HG03378 (cell line): ENCODE results near the gene TREH.
"Not testable (repeated sequence)": the region's sequence is repeated elsewhere in the genome, so short reads cannot be mapped to it uniquely, and the experiment has no call there.

Experiments used
- ATAC-seq: cut with Tn5 transposase; IDR thresholded peaks from one replicate; pipeline ENCODE4 v1.9.1; 2021; ENCODE audit warnings: mild to moderate bottlenecking, moderate library complexity; ENCODE audit not compliant: unreplicated experiment

Gene TREH

DNA sequence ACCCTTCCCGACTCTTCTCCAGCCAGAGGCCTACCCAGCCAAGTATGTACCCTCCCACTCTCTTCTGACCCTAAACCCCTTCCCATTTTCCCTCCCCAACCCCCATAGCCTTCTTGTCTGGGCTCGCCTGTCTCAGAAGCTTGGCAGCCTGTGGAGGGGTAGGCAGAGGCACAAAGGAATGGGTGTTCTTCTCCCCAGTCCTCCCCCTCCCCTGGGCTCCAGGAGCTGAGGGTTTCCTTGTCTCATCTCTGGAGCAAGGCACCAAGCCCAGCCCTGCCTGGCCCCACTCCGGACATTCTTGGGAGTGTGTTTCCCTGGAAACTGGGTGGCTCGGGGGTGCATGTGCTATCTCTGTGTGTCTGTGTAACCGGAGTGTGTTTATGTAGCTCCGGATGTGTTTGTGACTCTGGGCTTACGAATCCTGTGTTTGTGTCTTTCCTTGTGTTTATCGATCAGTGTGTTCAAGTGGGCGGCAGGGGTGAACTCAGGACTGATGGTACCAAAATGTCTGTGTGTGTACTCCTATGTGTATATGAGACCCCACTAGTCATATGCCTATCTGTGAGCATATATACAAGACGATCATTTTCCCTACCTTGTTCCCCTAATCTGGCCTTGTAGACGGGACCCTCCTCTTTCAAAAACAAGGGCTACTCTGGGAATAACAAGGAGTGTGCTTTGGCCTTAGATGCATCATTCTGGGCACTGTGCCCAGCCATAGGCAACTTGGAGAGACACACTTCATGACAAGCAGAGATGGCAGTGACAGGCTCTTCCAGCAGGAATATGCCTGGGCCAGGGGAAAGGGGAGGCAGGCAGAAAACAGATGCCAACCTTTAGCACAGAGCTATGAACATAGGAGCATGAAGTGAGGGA is 61.1 kb downstream of the TREH start:
- no peak for ATAC-seq

DNA sequence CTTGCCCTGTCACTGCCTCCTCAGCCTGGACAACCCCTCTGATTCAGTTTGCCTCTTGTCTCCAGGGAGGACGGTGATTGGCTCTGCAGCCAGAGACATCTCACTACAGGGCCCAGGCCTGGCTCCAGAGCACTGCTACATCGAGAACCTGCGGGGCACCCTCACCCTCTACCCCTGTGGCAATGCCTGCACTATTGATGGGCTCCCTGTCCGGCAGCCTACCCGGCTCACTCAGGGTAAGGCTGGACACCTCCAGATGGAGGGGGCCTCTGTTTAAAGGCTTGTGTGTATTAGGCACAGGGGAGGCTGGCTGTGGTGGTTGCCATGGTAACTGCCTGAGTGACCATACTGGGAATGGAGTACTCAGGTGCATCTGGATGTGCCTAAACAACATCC is 63.5 kb downstream of the TREH start:
- ATAC-seq, result no peak

DNA sequence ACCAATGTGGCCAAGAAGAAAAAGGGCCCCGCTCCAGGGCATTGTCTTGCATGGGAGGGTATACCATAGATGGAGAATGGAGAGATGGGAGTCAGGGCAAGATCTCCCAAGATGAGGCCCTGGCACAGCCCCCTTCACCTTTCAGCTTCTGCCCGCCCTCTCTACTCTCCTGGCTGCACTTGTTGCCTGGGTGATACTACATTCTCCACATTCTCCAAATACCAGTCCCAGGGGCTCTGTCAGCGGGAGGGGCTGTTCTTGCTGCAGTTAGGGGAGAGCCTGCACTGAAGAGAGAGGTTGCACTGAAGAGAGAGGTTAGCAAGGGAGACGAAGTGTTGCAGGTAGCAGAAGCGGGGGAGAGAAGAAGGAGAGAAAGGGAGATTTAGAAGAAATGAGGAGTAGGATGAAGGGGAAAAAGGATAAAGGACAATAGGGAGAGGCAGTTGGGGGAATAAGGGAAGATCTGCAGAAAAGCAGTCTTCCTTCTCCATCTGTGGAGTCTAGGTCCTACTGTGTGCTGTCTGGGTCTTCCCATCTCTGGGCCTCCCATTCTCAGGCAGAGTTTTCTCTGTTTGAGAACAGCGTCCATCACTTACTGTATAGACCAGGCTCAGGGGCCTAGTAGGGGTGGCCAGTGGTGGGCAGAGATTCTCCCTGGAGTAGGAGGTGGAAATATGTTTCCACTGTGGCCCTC is 64.0 kb downstream of the TREH start:
- ATAC-seq, result no peak

DNA sequence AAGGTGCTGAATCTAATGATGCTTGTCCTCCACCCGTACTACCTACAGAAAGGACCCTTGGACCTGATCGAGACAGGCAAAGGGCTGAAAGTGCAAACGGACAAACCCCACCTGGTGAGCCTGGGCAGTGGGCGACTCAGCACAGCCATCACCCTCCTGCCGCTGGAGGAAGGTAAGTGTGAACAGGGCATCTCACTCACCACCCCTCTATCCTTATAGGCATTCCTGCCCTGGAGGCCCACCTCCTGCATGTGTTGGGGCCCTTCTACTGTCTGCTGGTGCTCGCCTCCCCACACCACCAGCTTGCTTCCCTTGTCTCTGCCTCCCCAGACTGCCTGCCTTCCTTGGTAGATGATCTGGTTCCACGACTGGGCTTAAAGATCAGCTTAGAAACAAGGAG is 64.9 kb downstream of the TREH start:
- ATAC-seq, result no peak

DNA sequence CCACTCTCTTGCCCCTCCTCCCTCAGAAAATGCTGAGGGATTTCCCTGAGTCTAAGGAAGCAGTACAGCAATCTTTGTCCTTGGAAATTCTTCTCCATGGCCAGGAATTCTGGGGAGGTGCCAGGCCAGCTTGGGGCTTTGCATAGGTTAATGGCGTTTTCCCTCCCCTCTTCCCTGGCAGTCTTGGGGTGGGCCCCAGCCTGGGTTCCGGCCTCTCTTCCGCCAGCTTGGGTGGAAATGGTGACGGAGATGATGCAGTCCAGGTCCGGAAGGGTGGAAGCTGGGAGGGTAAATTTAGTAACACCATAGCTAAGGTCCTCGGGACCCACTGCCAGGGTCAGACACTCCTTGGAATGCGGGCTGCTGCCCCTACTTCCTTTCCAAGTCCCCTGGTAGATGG is 67.1 kb downstream of the TREH start:
- no peak for ATAC-seq

DNA sequence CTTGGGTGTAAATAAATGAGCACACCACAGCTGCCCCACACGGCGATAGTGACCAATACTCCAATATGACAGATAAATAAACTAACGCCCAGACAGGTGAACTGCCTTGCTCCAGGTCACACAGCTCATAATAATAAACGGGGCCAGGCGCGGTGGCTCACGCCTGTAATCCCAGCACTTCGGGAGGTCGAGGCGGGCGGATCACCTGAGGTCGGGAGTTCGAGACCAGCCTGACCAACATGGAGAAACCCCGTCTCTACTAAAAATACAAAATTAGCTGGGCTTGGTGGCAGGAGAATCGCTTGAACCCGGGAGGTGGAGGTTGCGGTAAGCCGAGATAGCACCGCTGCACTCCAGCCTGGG is 68.0 kb downstream of the TREH start:
- ATAC-seq, result not testable (repeated sequence)

DNA sequence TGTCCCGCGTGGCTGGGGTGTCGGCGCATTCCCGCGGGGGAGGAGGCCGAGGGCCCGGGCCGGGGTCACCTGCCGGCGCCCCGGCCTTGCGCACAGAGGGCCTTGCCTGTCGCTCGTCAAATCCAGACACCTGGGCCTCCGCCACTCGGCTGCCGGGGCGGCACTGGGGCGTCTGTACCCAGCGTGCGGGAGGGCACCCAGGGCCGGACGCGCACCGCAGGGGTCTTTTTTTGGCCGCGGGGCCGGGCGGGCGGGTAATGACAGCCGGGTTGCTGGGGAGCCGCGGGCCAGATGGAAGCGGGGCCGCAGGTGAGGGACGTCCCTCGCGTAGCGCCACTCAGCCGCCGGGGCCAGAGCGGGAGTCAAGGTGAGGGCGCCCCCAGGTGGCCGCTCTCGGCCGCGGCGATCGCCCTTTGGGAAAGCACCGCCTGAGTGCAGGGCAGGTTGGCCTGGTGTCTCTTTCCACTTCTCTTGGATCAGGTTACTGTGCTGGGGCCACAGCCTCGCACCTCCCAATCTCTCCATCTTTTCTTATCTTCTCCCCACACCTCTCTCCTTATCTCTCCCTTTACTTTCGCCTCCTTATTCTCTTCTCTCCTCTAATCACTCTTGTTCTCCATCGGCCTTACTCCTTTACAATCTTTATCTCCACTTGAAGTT is 68.5 kb downstream of the TREH start:
- ATAC-seq, result no peak

DNA sequence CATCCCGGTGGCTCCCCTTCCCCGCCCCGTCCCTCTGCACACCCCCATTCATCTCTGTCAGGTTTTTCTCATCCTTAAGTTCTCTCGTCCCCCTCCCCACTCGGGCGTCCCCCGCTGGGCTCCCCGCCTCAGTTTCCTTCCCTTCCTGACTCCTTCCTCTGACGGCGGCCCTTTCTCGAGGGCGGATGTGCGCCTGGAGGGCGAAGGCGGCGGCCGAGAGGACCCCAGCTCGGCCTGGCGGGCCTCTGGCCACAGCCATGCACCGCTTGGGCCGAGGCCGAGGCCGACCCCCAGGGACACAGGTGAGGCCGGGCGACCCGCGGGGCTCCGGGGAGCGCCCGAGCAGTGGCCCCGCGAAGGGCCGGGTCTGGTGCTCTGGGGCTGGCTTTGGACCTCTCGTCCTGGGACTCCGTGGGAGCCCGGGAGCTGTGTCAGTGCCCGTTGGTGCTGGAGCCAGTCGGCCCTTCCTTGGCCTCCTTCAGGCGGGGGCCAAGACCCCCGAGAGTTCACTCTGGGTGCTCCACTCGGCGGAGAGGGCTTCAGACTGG is 69.2 kb downstream of the TREH start:
- no peak for ATAC-seq

DNA sequence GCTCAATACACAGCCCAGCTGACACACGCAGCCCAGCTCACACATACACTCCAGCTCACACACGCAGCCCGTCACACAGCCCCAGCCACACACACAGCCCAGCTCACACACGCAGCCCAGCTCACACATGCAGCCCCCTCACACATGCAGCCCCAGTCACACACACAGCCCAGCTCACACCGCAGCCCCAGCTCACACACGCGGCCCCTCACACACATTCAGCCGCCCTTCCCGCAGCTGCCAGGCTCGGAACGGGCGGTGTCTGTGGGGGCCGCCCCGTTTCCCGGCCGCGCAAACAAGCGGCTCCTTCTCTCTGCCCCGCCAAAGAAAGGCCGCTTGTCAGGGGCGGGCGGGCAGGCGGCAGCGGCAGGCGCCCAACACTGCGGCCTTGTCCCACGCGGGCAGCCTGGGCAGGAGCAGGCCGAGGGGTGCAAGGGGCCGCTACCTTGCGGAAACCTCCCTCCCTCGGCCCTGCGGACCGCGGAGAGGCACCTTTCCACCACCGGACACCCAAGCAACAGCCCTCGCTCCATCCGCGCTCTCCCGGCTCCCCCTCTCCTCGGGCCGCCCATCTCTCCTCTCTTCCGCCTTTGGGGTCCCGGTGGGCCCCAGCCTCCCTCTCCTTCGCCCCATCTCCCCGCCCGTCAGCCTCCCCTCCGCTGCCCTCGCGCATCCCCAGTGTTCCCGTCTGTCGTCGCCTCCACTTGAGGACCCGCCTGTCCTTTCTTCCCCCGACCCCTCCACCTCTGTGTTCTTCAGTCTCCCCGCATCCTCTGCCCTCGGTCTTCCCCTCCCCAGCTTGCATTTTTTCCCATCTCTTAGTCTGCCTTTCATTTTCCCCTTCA is 69.8 kb downstream of the TREH start:
- no peak for ATAC-seq

DNA sequence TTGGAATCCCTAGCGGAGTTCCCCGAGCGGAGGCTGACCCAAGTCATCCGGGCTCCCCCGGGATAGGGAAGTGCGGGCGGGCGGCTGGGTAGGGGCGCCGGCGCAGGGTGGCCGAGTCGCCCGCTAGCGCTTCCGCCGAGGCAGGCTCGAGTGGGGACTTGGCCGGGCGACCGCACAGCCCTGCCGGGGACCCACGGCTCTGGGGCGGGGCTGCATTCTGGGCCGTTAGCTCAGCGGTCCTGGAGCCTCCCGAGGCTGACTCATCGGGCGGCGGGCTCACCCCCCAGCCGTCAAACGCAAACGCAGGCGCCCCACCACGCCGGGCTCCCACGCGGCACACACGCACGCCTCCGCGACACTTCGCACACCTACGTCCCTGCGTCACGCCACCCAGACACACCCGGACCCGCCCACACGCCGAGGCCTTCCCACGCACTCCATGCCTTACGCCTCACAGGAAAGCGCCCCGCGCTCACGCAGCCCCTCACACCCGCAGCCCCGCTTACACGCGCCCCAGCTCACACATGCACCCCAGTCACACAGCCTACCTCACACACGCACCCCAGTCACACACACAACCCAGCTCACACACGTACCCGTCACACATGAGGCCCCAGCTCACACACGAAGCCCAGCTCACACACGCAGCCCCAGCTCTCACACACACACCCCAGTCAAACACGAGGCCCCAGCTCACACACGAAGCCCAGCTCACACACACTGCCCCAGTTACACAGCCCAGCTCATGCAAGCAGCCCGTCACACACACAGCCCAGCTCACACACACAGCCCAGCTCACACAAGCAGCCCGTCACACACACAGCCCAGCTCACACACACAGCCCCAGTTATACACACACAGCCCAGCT is 70.9 kb downstream of the TREH start:
- no peak for ATAC-seq

DNA sequence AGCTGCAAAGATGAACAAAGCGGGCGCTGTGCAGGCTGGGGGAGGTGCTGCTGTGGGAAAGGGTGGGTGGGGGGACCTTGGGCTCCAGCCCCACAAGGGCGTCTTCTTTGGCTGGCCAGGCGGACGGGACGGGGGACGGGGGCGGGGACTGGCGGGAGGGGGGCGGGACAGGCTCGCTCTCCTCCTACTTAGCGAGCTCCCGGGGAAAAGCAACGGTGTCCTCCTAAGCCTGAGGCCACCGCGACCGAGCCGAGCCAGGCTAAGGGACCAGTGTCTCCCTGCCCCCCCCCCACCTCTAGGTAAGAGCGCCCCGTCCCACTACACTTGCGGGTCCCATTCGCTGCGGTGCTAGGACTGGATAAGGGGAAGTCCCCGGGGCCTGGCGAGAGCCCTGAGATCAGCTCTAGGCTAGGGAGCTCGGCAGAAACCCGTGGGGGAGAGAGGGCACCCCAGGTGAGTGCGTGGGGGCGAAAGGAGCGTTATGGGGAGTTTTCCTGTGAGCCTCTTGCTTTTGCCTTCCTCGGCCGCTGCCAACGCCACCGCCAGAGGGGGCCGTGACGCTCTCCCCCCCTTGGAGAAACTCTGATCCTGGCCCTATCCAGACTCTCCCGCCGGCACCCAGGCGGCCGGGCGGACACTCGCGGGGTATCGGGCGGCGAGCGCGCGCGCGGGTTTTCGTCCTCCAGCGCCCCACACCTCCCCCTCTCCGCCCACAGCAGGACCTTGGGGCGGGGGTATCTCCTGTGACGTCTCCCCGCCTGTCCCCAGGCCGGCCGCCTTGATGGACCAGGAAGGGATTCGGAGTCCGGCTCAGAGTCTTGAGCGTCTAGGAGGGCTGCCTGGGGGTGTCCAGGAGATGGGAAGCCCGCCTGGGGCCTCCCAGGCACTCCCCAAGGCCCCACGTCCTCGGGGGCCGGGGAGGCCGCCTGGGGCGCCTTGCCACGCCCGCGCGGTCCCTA is 71.8 kb downstream of the TREH start, which contains the start of gene PHLDB1:
TSS of gene PHLDB1 (plus strand) at position 215 of the 959 bp plus-strand sequence. CDS start 6,222 bp downstream, outside the sequence.
- no peak for ATAC-seq
